AG10803 (cell line): ENCODE results near the gene PARD3.
"Not testable (repeated sequence)": the region's sequence is repeated elsewhere in the genome, so short reads cannot be mapped to it uniquely, and the experiment has no call there.

Source experiments
- DNase-seq: peaks from one replicate; pipeline ENCODE4 v3.0.0; 2010; ENCODE audit warnings: low read depth
- H3K4me3 ChIP-seq: 2 replicates; pipeline ENCODE4 v1.5.1; 2011; ENCODE audit warnings: mild to moderate bottlenecking, low read length, control low read depth
- TF ChIP-seq, protein P1 (sequence below): conservative IDR thresholded peaks from 2 replicates; pipeline ENCODE4 v1.5.1; 2011; ENCODE audit warnings: mild to moderate bottlenecking, low read length, control low read depth, inconsistent platforms

The PARD3 gene

GRCh38 chr10:34274906-34275305 lies 540.2 kb downstream of the PARD3 start:
- DNase-seq, result no peak
- no peak overlapping the region for H3K4me3 ChIP-seq
- TF ChIP-seq, protein P1, sequence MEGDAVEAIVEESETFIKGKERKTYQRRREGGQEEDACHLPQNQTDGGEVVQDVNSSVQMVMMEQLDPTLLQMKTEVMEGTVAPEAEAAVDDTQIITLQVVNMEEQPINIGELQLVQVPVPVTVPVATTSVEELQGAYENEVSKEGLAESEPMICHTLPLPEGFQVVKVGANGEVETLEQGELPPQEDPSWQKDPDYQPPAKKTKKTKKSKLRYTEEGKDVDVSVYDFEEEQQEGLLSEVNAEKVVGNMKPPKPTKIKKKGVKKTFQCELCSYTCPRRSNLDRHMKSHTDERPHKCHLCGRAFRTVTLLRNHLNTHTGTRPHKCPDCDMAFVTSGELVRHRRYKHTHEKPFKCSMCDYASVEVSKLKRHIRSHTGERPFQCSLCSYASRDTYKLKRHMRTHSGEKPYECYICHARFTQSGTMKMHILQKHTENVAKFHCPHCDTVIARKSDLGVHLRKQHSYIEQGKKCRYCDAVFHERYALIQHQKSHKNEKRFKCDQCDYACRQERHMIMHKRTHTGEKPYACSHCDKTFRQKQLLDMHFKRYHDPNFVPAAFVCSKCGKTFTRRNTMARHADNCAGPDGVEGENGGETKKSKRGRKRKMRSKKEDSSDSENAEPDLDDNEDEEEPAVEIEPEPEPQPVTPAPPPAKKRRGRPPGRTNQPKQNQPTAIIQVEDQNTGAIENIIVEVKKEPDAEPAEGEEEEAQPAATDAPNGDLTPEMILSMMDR, result no peak

GRCh38 chr10:34273340-34273739 lies 541.8 kb downstream of the PARD3 start:
- TF ChIP-seq, protein P1, result no peak
- DNase-seq, result no peak
- H3K4me3 ChIP-seq, result no peak overlapping the region

DNA sequence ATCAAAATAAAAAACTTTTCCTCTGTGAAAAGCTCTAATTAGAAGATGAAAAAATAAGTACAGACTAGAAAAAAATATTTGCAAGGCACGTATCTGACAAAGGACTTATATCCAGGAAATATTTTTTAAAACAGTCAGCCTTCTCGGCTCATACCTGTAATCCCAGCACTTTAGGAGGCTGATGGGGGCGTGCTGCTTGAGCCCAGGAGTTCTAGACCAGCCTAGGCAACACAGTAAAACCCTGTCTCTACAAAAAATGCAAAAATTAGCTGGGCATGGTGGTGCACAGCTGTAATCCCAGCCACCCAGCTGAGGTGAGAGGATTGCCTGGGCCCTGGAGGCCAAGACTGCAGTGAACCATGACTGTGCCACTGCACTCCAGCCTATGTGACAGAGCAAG lies 542.8 kb downstream of the PARD3 start:
- no peak for DNase-seq
- H3K4me3 ChIP-seq, result no peak overlapping the region
- TF ChIP-seq, protein P1, result no peak

DNA sequence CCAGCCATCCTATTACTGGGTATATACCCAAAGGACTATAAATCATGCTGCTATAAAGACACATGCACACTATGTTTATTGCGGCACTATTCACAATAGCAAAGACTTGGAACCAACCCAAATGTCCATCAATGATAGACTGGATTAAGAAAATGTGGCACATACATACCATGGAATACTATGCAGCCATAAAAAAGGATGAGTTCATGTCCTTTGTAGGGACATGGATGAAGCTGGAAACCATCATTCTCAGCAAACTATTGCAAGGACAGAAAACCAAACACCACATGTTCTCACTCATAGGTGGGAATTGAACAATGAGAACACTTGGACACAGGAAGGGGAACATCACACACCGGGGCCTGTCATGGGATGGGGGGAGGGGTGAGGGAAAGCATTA lies 546.7 kb downstream of the PARD3 start:
- not testable (repeated sequence) for H3K4me3 ChIP-seq, DNase-seq

DNA sequence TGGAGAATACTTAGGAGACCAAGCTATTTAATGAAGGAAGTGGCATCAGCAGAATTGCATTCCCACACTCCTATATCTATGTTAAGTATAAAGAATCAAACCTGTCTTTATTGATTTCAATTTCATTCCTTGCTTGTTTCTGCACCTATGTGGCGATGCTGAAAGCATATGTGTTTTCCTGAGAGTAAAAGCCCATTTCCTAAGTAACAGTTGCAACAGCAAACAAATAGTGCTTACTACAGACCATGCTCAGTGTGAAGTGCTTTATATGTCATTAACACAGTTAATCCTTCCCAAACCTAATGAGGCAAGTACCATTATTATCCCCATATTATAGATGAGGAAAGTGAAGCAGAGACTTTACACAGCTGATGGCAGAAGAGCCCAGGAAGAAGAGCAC lies 552.1 kb downstream of the PARD3 start:
- TF ChIP-seq, protein P1, result peak; percentile 32
- peak; percentile 29 for DNase-seq
- no peak overlapping the region for H3K4me3 ChIP-seq

DNA sequence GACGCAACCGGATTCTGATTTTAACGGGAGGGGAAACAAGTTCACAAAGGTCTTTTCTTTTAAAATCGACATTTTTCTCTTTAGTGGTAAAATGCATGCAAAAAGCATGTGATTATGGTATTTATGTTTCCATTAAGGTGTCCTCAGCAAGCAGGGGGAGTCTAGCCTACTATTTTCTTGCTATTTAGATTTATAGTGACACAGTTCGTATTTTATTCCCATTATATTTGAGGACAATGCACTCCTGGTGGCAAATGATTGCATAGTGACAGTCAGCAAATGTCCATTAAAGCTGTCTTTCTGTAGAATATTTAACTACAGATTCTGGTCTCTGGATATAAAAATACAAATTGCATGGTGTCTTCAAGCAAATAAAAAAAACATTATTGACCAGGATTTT lies 554.2 kb downstream of the PARD3 start:
- H3K4me3 ChIP-seq, result no peak overlapping the region
- DNase-seq, result no peak
- TF ChIP-seq, protein P1, result no peak

GRCh38 chr10:34256216-34256615 lies 558.9 kb downstream of the PARD3 start:
- TF ChIP-seq, protein P1, result no peak
- no peak for DNase-seq

DNA sequence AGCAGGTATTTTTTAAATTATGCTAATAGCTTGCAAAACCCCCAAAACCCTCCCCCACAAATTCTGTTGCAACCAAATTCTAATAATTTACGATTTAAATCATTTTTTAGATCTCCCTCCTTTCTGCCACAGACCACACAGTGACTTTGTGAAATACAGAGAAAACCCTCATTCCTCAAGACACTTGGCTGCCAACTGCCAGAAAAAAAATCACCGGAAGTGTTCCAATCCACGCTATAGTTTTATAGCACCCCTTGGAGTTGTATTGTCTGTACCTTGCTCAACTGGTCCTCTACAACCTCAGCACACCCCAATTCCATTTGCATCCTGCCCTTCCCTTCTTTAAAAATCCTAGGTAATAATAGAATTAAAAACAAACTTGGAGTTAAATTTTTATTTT lies 560.1 kb downstream of the PARD3 start:
- peak; percentile 12 for DNase-seq
- TF ChIP-seq, protein P1, result no peak
- no peak overlapping the region for H3K4me3 ChIP-seq

More at GRCh38 chr10:34256216-34256615, 558.9 kb downstream of the PARD3 start:
- H3K4me3 ChIP-seq, result no peak overlapping the region
